Measurements from ENCODE around the gene CDKAL1.

CDKAL1 gene

DNA sequence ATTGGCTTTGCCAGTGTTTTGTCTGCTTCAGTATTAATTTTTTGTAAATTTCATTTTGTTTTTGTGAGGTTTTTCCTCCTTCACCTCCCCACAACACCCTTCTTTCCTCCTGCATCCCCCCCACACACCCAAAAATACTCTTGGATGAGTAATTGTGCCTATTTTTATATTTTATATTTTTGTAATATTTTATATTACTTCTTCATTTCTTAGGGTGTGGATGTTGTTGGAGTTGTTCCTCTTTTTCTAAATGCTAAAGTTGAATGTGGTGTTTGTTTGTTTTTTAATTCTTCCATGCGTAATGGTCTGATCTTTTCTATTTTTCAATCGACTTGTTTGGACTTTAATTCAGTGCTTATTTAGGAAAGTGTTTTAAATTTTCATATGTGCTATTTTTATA lies 638.8 kb downstream of the CDKAL1 start:
- DNase-seq (ENCODE audit: low spot score): no peak
- in situ Hi-C loops (cut with MboI; ENCODE audit: low sequenced_read_pairs, unreplicated experiment): no loop called here
- TF ChIP-seq, protein P1, sequence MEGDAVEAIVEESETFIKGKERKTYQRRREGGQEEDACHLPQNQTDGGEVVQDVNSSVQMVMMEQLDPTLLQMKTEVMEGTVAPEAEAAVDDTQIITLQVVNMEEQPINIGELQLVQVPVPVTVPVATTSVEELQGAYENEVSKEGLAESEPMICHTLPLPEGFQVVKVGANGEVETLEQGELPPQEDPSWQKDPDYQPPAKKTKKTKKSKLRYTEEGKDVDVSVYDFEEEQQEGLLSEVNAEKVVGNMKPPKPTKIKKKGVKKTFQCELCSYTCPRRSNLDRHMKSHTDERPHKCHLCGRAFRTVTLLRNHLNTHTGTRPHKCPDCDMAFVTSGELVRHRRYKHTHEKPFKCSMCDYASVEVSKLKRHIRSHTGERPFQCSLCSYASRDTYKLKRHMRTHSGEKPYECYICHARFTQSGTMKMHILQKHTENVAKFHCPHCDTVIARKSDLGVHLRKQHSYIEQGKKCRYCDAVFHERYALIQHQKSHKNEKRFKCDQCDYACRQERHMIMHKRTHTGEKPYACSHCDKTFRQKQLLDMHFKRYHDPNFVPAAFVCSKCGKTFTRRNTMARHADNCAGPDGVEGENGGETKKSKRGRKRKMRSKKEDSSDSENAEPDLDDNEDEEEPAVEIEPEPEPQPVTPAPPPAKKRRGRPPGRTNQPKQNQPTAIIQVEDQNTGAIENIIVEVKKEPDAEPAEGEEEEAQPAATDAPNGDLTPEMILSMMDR (IDR thresholded peaks at IDR 0.05; ENCODE audit: borderline replicate concordance, control extremely low read depth, extremely low read depth, insufficient read depth, missing control alignments): no peak

DNA sequence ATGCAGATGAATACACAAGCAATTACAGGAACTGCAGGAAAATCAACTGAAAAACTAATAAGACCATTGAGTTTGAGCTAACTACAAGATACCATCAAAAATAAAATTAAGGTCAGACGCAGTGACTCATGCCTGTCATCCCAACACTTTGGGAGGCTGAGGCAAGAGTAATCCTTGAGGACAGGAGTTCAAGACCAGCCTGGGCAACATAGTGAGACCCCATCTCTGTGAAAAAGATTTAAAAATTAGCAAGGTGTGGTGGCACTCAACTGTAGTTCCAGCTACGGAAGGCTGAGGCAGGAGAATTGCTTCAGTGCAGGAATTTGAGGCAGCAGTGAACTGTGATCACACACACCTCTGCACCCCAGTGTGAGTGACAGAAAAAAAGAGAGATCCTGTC lies 639.4 kb downstream of the CDKAL1 start:
- in situ Hi-C loops (cut with MboI; ENCODE audit: low sequenced_read_pairs, unreplicated experiment): no loop called here
- TF ChIP-seq, protein P1 (IDR thresholded peaks at IDR 0.05; ENCODE audit: borderline replicate concordance, control extremely low read depth, extremely low read depth, insufficient read depth, missing control alignments): no peak
- DNase-seq (ENCODE audit: low spot score): no peak

- TF ChIP-seq, protein P1 (IDR thresholded peaks at IDR 0.05; ENCODE audit: borderline replicate concordance, control extremely low read depth, extremely low read depth, insufficient read depth, missing control alignments): no peak
- in situ Hi-C loops (cut with MboI; ENCODE audit: low sequenced_read_pairs, unreplicated experiment): no loop called here
Observed at GRCh38 chr6:21176197-21176596, 641.9 kb downstream of the CDKAL1 start.

GRCh38 chr6:21180155-21180554 lies 645.9 kb downstream of the CDKAL1 start:
- no peak for DNase-seq (ENCODE audit: low spot score)
- in situ Hi-C loops (cut with MboI; ENCODE audit: low sequenced_read_pairs, unreplicated experiment): no loop called here
- TF ChIP-seq, protein P1 (IDR thresholded peaks at IDR 0.05; ENCODE audit: borderline replicate concordance, control extremely low read depth, extremely low read depth, insufficient read depth, missing control alignments): no peak

More at GRCh38 chr6:21176197-21176596, 641.9 kb downstream of the CDKAL1 start:
- DNase-seq (ENCODE audit: low spot score): no peak

GRCh38 chr6:21180800-21181337 lies 646.6 kb downstream of the CDKAL1 start:
- TF ChIP-seq, protein P1 (IDR thresholded peaks at IDR 0.05; ENCODE audit: borderline replicate concordance, control extremely low read depth, extremely low read depth, insufficient read depth, missing control alignments): no peak
- in situ Hi-C loops (cut with MboI; ENCODE audit: low sequenced_read_pairs, unreplicated experiment): no loop called here
- DNase-seq (ENCODE audit: low spot score): no peak

- TF ChIP-seq, protein P1 (IDR thresholded peaks at IDR 0.05; ENCODE audit: borderline replicate concordance, control extremely low read depth, extremely low read depth, insufficient read depth, missing control alignments): no peak
- in situ Hi-C loops (cut with MboI; ENCODE audit: low sequenced_read_pairs, unreplicated experiment): no loop called here
- DNase-seq (ENCODE audit: low spot score): no peak
Observed at GRCh38 chr6:21181866-21182265, 647.6 kb downstream of the CDKAL1 start.
